Islet precursor cell (in vitro differentiated cells): ENCODE data around the gene PPP3CA.

Experiments used
- DNase-seq: peaks from one replicate; pipeline ENCODE4 v3.0.0-alpha.2; 2018

The PPP3CA gene

DNA sequence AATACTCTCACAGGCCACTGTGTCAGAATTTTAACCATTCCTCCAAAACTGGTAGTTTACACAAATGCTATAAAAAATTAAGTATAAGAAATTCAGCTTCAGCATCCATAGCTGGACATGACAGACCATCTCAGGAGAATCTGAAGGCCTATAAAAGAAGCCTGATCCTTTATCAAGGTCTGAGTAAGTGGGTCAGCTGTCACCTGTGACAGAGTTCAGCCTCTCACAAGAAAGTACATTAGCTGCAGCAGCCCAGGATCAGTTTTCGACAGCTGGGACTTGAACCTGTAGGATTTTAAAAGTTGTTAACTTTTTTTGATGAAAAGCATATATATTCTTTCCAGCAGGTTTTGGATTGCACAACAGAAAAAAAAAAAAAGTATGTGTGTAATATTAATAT, 60.7 kb downstream of the PPP3CA start:
- no peak for DNase-seq

DNA sequence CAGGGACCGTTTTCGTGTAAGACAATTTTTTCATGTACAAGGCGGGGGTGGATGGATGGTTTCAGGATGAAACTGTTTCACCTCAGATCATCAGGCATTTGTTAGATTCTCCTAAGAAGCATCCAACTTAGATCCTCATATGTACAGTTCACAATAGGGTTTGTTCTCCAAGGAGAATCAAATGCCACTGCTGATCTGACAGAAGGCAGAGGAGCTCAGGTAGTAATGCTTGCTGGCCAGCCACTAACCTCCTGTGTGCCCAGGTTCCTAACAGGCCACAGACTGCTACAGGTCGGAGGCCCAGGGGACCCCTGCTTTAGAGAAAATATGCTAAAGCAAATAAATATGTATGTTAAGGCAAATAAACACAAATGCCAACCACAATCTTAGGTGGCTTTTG, 61.3 kb downstream of the PPP3CA start:
- no peak for DNase-seq

DNA sequence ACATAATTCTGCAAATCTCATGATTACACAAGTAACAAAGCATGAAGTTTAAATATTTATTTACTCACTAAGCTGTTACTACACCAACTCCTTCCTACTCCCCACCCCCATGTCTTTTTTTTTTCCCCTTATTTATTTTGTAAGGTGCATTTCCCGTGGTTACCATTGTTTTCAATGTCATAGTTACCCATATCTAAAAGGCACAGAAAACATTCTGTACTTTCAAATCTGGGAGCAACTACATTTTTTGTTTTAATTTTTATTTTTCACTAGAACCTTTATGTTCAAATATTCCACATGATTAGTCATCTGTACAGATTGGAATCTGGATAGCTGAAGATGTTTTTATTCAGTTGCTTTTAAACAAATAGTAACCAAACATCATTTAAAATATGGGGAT, 62.8 kb downstream of the PPP3CA start:
- DNase-seq: no peak

DNA sequence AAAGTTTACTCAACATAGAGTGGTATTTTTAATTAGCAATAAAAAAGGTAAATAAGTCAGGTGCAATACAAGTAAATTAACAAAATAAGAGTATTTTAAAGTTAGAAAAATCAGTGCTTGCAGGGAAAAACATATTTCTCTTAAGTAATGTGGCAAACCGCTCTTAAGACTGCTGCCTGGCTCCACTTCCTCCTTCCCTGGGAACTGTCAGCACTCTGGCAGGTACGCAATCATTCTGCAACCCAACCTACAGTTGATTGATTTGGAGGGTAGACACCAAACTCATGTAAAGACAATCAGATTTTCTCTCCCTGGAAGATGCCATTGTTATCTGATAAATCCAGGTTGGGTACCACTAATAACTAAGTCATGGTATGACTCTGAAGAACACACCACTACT, 63.9 kb downstream of the PPP3CA start:
- no peak for DNase-seq

DNA sequence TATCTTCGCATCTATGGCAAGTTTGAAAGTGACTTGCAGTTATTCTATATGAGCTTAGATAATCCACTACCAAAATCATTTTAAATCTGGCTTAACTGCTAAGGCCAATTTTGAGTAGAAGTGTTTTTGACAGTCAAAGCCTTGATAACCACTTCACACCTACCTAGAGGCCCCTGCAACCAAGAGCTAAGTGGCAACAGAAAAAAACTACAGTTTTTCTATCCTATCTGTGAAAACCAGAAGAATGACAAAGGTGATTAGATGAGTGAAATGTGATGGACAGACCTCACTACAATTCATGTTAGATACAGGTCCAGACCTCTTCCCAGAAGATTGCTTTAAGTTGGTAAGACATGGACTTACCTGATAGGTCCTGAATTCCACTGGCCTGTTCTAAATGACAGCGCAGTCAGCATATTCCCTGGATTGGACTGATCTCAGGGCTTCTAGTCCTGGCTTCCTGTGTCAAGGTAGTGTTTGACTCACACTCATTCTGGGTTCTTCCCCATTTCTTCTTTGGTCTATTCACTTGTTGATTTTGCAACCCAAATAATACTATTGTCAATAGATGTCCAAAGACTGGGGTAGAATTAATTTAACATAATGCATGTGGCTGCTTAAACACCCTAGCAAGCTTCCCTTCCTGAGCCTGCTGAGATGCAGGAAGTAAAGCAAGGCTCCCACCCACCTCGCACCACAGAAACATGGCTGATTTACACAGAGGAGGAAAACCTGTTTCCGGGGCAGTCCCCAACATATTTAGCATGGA, 65.1 kb downstream of the PPP3CA start:
- DNase-seq: no peak

DNA sequence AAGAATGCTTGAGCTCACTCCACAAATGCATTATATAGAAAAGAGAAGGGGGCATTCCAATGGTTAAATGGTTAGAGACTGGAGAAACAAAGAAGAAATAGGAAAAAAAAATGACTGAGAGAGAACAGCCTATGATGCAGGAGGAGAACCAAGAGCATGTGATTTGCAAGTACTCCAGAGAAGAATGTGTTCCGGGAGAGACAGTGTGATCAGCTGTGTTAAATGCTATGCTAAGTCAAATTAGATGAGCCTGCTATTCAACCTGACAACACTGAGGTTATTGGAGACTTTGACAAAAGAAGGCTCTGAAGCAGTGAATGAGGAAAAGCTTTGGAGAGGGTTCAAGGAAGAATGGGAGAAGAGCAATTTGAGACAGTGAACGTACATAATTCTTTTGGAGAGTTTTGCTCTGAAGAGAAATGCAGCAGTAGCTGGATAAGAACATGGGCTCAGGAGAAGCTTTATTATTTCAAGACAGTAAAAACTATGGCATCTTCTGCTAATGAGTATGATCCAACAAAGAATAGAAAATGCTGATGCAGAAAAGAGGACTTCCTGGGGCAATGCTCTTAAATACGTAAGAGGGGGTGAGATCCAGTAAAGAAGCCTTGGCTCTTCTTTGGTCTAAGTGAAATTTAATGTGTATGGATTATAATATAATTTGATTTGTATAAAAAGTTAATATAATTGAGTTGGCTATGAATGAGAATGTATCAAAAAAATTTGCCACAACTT, 66.3 kb downstream of the PPP3CA start:
- no peak for DNase-seq

DNA sequence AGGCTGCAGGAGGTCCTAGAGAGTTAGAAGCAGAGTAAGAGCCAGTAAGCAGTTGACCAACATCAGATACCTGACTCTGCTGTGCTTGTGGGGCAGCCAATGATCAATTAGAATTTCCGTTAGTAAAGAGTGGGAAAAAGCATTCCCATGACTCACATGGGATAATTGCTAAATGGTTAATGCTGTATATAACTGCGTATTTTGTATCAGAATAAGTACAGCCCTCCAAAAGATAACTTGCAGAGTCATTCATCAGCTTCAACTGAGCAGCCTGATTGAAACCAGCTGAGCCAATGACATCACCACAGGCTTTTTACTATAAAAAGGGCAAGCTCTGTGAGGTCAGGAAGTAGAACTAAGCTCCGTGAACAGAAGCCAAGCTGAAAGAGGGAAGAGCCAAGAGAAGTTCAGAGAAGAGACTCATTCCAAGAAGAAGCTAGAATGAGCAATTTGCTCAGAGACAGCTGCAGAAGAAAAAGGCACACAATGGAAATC, 67.9 kb downstream of the PPP3CA start:
- peak; percentile 68 for DNase-seq

DNA sequence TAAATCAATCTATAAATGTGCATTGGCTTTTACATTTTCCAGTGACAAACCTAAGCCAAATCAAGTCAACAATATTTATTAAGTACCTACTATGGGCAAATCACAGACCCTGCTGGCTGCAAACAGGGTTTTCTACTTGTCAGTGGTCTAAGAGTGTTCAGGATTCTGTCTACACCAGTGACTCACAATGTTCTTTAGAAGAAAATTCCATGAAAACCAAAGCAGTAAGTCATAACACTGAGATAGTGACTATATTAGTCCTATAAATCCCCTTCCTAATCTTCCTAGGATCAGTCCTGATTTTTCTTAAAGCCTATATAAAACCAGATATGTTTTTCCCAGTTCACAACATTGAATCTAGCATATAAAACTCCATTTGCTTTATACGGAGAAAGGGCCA, 69.7 kb downstream of the PPP3CA start:
- DNase-seq: no peak

DNA sequence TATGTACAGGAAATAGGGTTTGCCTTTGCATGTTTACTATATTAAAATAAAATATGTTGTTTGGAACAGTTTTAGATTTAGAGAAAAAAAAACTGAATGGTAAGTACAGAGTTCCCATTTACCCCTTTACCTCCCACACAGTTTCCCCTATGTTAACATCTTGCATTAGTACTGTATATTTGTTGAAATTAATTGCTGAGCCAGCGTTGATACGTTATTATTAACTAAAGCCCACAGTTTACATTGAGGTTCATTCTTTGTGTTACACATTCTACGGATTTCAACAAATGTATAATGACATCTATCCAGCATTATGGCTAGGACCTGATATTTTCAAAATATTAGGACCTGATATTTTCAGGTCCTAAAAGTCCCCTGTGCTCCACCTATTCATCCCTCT, 70.7 kb downstream of the PPP3CA start:
- no peak for DNase-seq

DNA sequence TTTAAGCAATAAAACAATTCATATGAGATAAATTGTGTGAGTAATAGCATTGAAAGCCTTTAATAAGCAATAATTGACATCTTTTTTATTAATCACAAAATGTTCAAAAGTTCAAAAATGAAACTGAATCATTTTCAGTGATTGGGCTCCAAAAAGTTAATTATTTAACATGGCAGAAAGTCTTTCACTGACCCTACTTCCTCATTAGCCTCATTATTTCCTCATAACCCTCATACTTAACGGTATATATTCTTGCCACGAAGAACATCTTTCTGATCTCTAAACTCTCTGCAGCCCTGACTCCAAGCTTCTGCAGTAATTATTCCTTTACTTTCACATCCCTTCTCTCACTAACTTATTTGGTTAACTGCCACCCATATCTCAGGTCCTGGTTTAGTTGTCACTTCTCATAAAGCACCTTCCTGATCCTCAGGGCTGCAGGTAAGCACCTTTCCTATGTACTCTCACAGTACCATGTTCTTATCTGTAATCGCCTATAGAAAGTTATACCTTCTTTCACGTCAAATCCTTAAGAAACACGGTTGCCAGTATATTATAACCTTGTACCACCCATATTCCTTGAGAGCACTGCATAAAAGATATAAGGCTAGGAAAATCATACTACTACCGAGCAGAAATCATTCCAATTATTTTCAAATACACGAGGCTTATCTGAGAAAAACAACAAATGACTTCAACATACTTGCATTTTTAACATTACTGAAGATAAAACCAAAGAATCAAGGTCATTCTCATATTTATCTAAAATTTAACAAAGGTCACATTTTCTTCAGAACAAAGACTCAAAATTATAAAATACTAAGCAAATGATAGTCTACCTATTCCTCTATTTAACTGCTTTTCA, 72.2 kb downstream of the PPP3CA start:
- DNase-seq: no peak

DNA sequence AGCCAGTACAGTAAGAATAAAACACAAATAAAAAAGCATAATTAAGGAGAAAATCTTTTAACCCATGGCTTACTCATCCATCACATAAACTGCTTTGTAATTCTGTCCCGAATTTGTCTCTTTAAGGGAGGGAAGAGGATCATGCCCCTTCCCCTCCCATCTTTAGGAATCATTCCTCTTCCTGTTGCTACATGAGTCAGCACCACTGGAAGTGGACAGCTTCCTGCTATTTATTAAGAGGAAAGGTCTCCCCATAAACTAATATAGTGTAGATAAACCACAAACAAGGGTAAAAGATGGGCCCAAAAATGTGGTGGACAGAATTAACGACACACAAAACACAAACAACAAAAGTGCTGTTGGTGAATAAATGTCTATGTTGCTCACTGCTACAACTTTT, 75.8 kb downstream of the PPP3CA start:
- no peak for DNase-seq

DNA sequence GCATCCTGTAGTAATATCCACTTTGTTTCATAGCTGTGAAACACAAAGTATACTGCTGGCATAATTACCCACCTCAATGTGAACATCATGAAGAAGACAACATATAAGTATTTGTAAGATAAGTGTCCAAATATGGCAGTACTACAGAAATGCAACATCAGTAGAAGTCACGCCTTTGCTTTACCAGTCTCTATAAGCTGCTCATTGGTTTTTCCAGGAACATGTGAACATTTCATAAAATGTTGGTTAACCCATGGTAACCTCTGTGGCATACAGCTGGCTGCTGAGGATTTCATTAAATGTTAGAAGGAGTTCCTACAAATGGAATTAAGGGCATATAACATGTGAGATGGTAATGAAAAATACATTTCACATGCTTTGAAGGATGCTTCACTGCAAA, 77.6 kb downstream of the PPP3CA start:
- DNase-seq: no peak

DNA sequence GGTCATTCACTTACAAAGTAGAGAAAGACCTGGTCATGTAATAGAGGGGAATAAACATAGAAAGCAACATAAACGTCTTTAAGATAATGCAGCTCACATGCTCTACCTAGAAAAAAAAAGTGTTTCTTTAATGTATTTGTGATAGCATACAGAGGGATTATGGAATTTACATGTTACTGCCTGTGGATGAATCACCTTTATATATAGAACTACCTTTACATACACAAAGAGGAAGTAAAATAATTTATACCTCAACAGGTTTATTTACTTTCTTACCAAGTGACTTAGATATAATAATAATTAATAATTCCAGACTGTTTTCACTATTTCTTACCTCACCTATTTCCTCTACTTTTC, 81.5 kb downstream of the PPP3CA start:
- no peak for DNase-seq

DNA sequence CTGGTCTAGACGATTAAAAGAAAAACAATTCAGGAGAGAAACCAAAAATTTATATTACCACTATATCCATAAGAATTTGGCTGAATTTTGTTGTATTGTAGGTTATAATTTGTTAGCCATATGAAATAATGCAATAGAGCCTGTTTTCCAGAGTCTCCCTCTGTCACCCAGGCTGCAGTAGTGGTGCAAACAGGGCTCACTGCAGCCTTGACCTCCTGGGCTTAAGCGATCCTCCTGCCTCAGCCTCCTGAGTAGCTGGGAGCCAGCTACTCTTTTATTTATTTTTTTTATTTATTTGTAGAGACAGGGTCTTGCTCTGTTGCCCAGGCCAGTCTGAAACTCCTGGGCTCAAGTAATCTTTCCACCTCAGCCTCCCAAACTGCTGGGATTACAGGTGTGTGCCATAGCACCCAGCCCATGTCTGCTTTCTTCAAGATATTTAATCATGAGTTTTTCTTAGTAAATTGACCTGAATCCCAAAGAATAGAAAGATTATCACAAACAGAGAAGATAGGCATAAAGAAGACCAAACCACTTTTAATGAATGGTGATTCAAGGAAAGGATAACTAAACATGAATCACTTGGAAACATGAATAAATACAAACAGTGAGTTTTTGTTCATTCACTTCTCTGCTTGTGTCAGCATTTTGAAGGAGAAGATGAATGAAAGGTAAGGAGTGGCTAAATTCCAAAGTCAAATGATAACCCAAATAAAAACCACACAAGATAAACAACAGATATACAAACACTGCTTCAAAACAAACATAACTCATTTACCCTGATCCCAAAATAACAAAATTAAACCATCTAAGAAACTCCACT, 82.1 kb downstream of the PPP3CA start:
- DNase-seq: no peak

DNA sequence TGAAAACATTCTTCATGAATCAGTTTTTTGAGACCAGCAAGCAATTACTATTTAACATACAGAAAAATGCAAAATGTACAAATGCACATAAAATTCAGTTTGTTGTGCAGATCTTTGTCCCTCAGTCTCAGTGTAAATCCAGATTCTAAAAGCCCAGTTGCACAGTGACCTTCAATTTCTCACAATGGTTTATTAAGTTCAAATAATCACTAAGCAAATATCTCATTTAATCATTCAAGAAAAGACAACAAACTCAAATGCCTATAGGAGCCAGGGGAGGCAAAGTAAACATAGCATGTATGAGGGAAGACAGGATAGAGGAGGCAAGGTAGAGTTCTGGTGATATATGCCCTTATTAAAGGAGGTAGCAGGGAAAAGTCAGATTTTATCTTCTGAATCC, 82.8 kb downstream of the PPP3CA start:
- no peak for DNase-seq

DNA sequence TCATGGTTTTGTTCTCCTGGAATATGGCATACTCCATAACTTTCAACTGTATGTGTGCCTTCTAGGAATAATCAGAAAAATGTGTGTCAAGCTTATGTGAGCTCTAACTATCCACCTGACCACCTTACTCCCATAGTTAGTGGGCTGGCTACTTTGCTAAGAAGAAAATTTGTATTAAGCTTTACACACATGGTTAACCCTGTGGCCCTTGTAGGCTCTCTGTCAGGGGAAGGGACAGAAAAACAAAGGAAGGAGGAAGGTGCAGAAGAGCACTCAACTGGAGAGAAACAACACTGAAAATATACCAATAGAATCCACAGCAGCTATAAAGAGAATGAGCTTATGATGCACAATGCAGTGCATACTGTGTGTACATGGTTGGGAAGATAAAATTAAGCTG, 84.6 kb downstream of the PPP3CA start:
- no peak for DNase-seq

DNA sequence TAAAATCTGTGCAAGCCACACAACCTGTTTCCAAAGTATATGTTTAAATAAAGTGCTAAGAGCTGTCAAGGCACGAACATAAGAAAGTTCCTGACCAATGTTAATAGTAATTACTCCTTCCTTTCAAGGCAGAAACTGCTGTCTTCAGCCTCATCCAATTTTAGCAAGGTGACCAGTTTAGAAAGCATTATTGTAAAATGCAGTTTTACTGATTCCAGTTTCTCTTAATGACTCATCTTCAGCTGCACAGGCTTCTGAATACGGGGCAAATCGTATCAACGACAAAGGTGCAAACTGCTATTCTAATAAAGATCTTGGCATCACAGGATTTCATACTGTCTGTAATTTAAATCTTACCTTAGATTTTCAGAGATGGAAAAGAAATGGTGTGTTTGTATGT, 87.5 kb downstream of the PPP3CA start:
- no peak for DNase-seq

DNA sequence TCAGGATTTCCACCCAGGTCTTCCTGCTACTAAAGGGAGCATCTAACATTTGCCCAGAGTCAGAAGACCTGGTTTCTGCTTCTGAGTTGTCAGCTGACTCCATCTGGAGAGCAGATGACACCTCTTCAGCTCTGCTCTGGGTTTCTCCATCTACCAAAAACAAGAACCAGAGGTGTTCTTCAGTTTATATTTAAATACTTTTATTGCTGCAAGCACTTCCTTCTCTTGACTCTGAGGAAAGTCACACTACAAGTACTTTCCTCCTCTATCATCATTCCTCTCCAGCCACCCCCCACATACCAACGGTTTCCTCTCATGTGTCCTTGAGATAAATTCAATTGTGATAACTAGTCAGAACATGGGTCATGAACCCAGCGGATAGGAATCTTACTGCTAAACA, 88.4 kb downstream of the PPP3CA start:
- no peak for DNase-seq

DNA sequence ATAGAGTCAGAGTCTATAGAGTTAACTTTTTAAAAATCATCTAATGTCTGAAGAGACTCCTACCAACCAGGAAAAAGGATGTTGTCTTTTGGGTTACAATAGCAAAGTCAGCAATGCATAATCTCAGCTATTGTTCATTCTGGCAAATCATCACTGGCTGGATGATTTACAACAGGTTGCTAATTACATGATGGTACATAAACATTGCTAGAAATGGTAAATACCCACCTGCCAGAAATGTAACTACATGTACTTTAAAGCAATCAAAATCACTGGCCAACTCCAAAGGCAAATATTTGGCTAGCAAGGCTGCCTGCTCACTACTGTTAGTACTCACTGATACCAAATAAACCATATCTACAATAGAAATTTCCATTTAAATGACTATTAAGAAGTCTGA, 91.1 kb downstream of the PPP3CA start:
- DNase-seq: no peak

DNA sequence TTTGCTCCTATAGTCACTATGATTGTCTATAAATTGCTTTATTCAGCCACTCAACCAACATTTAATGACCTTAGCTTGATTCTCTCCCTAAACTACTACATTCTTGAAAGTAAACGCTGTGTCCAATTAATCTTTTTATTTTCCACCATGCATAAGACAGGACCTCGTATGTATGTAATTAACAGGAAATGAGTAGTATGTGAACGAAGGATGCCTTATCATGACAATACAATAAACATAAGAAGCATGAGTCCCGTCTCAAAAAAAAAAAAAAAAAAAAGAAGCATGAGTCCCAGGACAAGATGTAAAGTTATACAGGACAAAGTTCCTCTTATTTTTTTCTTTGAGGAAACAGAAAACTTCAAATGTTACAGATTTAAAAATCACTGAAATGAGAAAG, 92.5 kb downstream of the PPP3CA start:
- no peak for DNase-seq

DNA sequence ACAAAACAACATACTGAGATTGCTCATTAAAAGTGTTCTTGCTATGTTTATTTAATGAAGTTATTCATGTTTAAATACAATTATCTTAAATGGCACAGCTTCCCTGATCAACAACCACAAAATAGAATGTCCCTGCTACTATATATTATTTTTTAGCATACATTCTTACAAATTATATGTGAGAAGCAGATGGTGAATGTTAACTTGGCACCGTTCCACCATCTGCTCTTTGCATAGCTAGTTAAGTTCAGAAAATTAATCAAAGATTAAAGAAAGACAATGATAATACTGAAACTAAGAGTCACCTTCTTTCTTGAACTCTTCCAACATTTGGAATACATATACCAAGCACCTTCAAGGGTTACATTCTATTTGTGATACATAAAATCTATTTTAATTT, 94.2 kb downstream of the PPP3CA start:
- no peak for DNase-seq

DNA sequence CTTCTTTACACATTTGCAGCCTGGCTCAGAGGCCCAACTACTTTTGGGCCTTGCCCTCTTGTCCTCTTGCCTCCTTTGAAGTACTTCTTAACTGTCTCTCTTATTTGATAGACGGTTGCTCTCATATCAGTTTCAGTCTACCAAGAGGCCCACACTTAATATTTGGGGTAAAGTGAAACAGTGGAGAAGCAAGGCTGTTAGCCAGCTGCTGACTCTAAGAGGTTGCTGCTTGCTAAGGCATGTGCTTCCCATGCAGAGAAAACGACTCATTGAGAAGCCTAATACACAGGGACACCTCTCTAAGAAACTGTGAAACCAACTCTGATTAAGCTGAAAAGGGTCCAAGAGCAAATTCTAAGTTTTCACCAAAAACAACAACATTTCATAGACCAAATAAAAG, 94.6 kb downstream of the PPP3CA start:
- DNase-seq: no peak

DNA sequence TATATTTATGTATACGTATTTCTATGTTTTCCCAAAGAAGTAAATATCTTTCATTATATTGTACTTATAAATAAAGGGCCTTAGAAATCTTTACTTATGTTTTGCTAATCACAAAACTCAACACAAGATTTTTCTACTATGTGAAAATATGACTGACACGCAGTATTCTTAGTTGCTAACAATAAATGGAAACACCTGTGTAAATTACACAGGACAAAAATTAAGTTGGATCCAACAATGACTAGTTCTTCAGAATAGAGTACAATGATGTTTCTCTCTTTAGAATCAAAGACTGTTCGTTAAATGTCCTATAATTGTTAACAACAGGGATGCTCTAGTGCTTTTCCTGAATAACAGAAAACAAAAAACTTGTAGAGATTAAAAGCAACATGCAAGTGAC, 96.1 kb downstream of the PPP3CA start:
- DNase-seq: no peak
